SH-SY5Y (cell line): ENCODE measurements around the gene CSNK2A1.

Experiments used
- GATA2 ChIP-seq: IDR thresholded peaks from 2 replicates; pipeline ENCODE4 v1.6.1; 2011; ENCODE audit warnings: mild to moderate bottlenecking, low read depth, low read length
- GATA3 ChIP-seq: IDR thresholded peaks from 2 replicates; pipeline ENCODE4 v1.6.1; 2011; ENCODE audit warnings: low read depth, mild to moderate bottlenecking, low read length, moderate library complexity

Gene CSNK2A1

GRCh38 chr20:496126-496696 lies 47.4 kb downstream of the CSNK2A1 start:
- no peak for TF ChIP-seq GATA3
- no peak for TF ChIP-seq GATA2

- TF ChIP-seq GATA3 (no peak), GATA2 (no peak)
Measured at GRCh38 chr20:492159-492558, 51.4 kb downstream of the CSNK2A1 start.

- TF ChIP-seq GATA2: no peak
- TF ChIP-seq GATA3: no peak
Measured at GRCh38 chr20:487655-488054, 55.9 kb downstream of the CSNK2A1 start.

- no peak for TF ChIP-seq GATA3
- no peak for TF ChIP-seq GATA2
Measured at GRCh38 chr20:483815-484644, 59.6 kb downstream of the CSNK2A1 start.

GRCh38 chr20:481167-481566 lies 62.4 kb downstream of the CSNK2A1 start:
- TF ChIP-seq GATA2 (no peak), GATA3 (no peak)

GRCh38 chr20:480044-480443 lies 63.5 kb downstream of the CSNK2A1 start:
- TF ChIP-seq GATA3: no peak
- no peak for TF ChIP-seq GATA2

- no peak for TF ChIP-seq GATA3
- TF ChIP-seq GATA2: no peak
Measured at GRCh38 chr20:479487-479886, 64.1 kb downstream of the CSNK2A1 start.

- no peak for TF ChIP-seq GATA3
Measured at GRCh38 chr20:478949-479429, 64.6 kb downstream of the CSNK2A1 start.

GRCh38 chr20:478010-478948 lies 65.3 kb downstream of the CSNK2A1 start:
- TF ChIP-seq GATA3: no peak
- no peak for TF ChIP-seq GATA2

GRCh38 chr20:475463-476357 lies 67.9 kb downstream of the CSNK2A1 start:
- TF ChIP-seq GATA3 (no peak), GATA2 (no peak)

GRCh38 chr20:474581-474980 lies 69.0 kb downstream of the CSNK2A1 start:
- TF ChIP-seq GATA3 (no peak), GATA2 (no peak)

GRCh38 chr20:472889-473292 lies 70.7 kb downstream of the CSNK2A1 start:
- TF ChIP-seq GATA3 (no peak), GATA2 (no peak)

- TF ChIP-seq GATA3 (no peak), GATA2 (no peak)
Measured at GRCh38 chr20:472137-472846, 71.3 kb downstream of the CSNK2A1 start.

GRCh38 chr20:469746-470490 lies 73.7 kb downstream of the CSNK2A1 start:
- no peak for TF ChIP-seq GATA3
- peak; percentile 27; the same call in 1 of the 2 replicates for TF ChIP-seq GATA2
